GM20431 (cell line): ENCODE measurements around the gene PRDM8.

Experiments
- in situ Hi-C: fragments of 300-500 bp; cut with MseI, MboI; formaldehyde crosslinking; loops from one replicate; pipeline ENCODE4 v1.15.0; 2020; ENCODE audit warnings: low sequenced_read_pairs; ENCODE audit not compliant: unreplicated experiment

The PRDM8 gene

DNA sequence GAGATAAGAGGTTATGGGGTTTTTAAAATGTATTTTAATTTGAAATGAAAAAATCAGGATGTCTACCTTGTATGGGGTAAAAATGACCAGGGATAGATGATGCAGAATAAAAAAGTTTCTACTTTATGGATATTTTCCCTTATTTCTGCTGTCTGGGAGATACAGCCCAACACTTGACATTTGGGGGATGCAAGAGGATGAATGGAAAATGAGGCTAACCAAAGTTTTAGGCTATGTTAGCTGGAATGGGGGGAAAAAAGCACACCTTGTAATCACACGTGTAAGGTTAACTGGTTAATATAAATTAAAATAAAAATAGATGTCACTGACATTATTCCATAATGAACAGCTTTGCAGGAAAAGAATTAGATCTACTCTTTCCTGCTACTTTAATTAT lies 1.1 kb downstream of the PRDM8 start:
- in situ Hi-C loops, result no loop called here

DNA sequence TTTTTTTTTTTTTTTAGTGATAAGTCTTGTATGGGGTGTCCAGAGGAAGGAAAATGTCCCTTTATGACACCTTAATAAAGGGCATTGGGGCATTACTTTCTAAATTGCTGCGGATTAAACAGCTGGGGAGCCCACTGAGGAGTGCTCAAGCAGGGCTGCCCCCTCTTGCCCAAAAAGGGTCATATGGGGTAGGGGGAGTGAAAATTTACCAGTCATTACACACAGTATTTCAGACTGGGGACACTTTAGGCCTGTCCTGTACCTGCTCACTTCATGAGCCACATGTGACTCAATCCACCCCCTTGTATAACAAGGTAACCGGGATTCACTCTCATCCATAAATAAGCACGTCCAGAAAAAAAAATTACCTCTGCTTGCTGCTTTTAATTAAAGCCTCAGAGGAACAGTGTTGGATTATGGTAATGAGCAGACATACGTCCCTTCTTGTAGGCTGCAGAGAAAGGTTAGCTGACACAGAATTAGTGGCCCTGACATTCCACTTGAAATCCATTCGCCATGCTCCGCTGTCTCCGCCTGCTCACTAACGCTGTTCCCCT lies 1.8 kb downstream of the PRDM8 start:
- in situ Hi-C loops, result no loop called here

DNA sequence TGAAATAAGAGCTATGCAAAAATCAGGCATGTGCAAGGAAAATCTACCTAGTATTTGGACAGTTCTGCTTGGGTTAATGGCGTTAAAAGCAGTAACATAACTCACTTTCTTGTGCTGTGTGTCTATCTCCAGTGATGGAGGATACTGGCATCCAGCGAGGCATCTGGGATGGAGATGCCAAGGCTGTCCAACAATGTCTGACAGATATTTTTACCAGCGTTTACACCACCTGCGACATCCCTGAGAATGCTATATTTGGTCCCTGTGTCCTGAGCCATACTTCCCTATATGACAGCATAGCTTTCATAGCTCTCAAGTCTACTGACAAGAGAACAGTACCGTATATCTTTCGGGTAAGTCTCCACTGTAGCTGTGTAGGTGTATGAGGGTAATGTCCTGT lies 2.6 kb downstream of the PRDM8 start:
- in situ Hi-C loops, result loop anchor here (25.0 kb wide), 1 partner anchor 1238 kb away; no protein-coding TSS in a partner anchor

DNA sequence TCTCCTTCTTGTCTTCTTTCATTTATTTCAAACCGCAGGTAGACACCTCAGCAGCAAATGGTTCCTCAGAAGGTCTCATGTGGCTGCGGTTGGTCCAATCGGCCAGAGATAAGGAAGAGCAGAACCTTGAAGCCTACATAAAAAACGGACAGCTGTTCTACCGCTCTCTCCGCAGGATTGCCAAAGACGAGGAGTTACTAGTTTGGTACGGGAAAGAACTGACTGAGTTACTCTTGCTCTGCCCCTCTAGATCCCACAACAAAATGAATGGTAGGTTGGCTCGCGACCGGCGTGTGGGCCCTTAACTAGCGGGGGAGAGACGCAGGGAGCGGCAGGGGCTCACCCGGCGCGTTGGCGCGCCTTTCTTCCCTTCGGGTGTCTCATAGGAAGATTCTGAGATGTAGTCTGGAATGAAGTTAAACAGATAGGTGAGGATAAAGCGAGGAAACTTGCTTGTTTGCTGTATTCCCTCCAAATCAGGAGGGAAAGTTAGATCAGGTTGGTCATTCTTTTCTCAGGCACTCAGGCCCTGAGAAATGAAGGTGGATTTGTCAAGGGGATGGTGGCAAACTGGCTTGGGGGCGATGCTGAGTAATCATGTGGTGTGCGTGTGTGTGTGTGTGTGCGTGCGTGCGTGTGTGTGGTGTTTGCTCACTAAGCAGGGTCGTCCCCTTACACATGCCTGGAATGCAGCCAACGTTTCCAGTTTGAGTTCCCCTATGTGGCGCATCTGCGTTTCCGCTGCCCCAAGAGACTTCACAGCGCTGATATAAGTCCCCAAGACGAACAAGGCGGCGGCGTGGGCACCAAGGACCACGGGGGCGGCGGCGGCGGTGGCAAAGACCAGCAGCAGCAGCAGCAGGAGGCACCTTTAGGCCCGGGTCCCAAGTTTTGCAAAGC lies 4.2 kb downstream of the PRDM8 start:
- in situ Hi-C loops, result loop anchor here (25.0 kb wide), 1 partner anchor 1239 kb away; no protein-coding TSS in a partner anchor

DNA sequence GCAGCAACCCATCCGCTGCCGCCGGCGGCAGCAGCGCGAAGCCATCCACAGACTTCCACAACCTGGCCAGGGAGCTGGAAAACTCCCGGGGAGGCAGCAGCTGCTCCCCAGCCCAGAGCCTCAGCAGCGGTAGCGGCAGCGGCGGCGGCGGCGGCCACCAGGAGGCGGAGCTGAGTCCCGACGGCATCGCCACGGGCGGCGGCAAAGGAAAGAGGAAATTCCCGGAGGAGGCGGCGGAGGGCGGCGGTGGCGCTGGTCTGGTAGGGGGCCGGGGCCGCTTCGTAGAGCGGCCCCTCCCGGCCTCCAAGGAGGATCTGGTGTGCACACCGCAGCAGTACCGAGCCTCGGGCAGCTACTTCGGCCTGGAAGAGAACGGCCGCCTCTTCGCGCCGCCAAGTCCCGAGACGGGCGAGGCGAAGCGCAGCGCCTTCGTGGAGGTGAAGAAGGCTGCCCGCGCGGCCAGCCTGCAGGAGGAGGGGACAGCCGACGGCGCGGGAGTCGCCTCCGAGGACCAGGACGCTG lies 4.9 kb downstream of the PRDM8 start:
- in situ Hi-C loops, result loop anchor here (25.0 kb wide), 1 partner anchor 1240 kb away; no protein-coding TSS in a partner anchor

DNA sequence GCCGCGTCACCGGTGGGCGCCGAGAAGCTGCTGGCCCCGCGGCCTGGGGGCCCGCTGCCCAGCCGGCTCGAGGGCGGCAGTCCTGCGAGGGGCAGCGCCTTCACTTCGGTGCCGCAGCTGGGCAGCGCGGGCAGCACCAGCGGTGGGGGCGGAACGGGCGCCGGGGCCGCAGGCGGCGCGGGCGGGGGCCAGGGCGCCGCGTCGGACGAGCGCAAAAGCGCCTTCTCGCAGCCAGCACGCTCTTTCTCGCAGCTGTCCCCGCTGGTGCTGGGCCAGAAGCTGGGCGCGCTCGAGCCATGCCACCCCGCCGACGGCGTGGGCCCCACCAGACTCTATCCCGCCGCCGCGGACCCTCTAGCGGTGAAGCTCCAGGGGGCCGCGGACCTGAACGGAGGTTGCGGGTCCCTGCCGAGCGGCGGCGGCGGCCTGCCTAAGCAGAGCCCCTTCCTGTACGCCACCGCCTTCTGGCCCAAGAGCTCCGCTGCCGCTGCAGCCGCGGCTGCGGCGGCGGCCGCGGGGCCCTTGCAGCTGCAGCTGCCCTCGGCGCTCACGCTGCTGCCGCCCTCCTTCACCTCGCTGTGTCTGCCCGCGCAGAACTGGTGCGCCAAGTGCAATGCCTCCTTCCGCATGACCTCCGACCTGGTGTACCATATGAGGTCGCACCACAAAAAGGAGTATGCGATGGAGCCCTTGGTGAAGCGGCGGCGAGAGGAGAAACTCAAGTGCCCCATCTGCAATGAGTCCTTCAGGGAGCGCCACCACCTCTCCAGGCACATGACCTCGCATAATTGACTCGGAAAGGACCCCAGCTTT lies 5.6 kb downstream of the PRDM8 start:
- in situ Hi-C loops, result loop anchor here (25.0 kb wide), 1 partner anchor 1241 kb away; no protein-coding TSS in a partner anchor

DNA sequence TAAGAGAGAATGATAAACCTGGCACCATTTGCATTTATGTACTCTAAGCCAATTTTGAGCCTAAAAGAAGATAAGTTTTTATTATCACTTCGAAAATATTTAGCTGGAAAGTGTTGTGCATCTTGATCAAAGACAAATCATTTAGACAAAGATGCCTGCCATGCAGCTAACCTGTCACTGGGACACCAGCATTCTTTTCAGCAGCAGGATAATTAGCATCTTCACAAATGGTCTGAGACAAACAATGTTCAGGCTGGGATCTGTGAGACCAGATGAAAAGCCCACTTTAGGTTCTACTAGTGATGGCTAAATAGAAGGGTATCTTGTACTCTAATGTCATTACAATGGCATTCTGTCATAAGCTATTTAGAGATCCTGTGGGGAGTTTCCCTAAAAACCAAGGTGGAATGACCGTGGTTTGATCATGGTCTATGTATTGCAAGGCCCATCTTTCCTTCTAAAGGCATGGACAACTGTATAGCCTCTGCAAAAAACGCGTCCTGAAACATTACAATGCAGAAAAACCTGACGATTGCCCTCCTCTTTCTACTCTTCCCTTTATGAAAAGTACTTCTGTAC lies 7.2 kb downstream of the PRDM8 start:
- in situ Hi-C loops, result loop anchor here (25.0 kb wide), 1 partner anchor 1242 kb away; no protein-coding TSS in a partner anchor

DNA sequence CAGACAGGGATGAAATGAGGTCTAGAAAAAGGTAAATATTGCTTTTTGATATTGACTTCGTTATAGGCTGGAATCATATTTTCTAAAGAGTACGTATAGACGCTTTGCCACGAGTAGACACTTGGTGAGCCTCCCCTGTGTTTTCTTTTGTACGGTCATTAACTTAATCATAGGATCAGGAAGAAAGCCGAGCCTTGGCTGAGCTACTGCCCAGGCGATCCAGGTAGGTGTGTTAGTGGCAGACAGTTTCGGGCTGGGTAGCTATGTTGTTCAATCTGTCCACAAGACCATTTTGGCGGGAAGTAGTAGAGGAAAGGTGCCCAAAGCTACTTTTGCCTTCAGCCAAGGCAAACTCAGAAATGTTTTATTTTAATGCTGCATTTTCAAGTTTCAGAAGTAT lies 8.8 kb downstream of the PRDM8 start:
- in situ Hi-C loops, result loop anchor here (25.0 kb wide), 1 partner anchor 1244 kb away; no protein-coding TSS in a partner anchor

DNA sequence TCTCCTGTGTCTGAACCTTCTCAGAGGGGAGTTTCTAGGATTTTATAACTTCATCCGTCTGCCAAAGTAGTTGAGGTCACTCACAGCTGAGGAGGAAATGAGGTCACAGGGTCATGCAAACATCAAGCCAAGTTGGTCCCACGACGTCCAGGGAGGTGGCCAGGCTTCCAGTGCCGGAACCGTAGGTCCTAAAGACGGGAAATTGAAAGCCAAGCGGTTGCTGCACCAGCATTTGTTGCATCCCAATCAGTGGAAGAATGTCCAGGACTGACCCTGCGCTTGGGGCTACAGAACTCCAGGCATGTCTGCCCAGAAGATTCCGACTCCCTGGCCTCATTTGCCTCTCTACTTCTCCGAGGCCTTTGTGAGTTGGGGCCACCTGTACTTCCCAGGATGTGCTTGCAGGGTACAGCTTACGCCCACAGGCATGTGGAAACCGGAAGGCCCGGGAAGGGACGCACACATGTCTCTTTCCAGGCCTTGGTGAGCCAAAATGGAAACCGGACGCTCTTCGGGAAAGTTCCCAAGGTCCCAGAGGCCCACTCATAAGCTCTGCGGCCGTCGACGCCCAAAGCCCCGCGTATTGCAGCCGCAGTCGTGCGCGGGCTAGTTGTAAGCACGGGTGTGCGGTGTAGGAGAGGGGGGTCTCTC lies 9.3 kb downstream of the PRDM8 start:
- in situ Hi-C loops, result loop anchor here (25.0 kb wide), 1 partner anchor 1244 kb away; no protein-coding TSS in a partner anchor

DNA sequence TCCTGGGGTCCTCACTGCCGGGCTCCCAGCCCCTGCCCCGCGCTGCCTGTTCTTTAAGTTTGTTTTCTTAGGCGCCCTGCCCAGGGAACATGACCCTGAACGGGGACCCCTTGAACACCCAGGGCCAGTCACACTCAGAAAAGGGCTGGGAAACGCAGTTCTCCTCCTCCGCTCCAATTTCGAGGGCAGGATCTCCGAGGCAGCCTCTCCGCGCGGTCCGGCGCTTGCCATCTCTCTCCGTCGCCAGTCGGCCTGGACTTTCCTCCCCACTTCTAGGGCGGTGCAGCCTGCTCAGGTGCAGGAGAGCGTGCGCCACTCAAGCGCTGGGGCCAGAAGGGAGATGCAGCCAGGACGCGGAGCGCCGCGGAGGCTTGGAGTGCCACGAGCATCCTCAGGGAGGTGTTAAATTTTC lies 9.9 kb downstream of the PRDM8 start:
- in situ Hi-C loops, result loop anchor here (25.0 kb wide), 1 partner anchor 1245 kb away; no protein-coding TSS in a partner anchor

DNA sequence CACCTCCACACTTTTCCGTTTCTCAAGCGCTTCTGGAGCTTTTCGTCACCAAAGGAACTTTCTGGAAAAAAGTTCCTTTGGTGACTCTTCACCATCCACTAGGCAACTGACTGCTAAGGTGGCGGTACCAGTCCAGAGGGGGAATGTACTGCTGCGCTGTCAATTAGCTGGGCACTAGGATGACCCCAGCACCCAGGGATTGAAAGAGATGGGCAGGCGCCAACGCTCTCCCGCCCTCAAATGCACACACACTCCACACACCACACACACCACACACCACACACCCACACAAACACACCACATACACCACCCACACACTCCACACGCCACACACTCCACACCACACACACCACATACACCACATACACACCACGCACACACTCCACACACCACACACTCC lies 10.4 kb downstream of the PRDM8 start:
- in situ Hi-C loops, result loop anchor here (25.0 kb wide), 1 partner anchor 1245 kb away; no protein-coding TSS in a partner anchor

DNA sequence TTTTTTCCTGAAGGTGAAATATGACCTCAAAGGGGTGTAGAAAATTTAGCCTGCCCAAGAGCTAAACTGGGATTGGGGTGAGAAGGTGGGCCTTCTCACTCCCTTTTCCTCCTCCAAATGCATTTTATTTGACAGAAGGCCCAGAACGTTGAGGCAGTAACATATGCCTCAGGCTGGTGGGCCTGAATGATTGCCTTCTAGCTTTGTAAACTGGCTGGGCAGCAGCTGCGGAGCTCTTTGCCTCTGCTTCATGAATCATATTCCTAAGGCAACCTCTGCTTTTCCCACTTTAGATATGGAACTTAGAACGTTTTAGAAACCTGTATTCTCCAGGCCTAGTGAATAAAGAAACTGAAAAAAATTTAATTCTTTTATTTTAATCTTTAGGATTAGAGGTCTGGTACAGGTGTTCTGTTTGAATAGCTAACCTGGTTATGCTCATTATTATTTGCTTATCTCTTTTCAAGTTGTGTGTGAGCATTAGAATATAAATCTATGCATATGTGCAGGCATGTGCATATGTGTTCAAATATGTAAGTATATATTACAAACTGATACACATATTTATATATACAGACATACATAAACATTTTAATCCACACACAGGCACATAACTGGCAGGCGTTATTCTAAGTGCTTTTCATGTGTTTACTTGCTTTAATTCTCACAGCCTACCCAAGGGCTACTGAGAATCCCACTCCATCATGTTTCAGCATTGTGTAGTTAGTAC lies 11.5 kb downstream of the PRDM8 start:
- in situ Hi-C loops, result loop anchor here (25.0 kb wide), 1 partner anchor 1246 kb away; no protein-coding TSS in a partner anchor

DNA sequence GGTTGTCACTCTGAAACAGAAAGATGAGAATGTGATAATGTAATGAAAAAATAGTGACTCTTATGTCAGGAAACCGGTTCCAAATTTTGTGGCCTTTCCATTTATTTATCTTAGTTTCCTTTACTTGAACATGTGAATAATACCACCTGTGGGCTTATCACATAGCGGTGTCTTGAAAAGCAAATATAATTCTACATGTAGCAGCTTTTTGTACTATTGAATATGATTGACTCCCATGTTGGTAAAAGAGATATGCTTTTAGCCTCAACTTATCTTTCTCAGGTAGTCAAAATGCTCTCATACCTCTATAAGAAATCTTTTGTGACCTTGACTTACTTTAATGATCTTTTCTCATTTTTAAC lies 12.0 kb downstream of the PRDM8 start:
- in situ Hi-C loops, result loop anchor here (25.0 kb wide), 1 partner anchor 1247 kb away; no protein-coding TSS in a partner anchor

DNA sequence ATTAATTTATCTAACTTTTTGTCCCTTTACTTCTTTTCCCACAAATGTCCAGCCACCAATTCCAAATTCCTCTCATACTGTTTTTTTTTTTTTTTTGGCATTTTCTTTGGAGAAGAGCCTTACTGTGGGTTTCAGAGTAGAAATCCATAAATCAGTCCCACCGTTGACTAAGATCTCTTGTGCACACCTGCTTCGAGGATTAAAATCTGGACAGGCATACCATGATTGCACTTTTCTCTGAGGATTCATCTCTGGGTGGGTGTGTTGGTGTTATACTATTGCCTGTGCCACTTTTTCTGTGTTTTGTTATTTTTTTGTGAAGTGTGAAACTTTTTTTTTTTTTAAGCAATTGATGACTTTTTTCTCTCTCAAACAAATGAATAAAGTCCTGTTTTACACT lies 13.2 kb downstream of the PRDM8 start:
- in situ Hi-C loops, result loop anchor here (25.0 kb wide), 1 partner anchor 1248 kb away; no protein-coding TSS in a partner anchor

DNA sequence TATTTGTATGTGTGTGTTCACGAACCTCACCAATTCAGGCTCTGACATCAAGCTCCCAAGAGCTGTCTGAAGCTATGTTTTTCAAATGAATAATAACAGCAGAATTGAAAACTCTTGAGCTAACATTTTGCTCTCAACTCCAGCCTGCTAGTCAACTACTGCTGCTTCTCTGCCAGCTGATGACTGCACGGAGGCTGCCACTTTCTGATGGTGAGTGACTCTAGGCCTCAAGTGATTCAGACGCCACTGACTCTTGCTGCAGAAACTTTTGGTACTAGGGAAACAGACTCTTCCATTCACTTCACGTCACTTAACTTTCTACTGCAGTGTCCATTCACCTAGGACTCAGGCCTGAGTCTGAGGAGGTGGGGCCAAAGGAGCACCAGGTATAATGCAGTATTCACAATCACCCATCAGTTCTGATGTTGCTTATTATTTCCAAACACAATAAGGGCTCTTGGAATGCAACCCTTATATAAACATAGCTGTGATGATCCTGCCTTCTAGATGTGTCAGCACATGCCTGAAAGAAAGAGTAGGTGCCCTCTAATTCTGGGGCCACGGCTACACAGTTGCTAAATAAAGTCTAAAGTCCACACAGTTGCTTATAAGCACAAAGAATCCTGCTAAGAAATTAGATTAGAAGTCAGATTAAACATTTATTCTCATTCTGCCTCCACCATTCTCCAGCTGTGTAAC lies 16.0 kb downstream of the PRDM8 start:
- in situ Hi-C loops, result loop anchor here (25.0 kb wide), 1 partner anchor 1251 kb away; no protein-coding TSS in a partner anchor

DNA sequence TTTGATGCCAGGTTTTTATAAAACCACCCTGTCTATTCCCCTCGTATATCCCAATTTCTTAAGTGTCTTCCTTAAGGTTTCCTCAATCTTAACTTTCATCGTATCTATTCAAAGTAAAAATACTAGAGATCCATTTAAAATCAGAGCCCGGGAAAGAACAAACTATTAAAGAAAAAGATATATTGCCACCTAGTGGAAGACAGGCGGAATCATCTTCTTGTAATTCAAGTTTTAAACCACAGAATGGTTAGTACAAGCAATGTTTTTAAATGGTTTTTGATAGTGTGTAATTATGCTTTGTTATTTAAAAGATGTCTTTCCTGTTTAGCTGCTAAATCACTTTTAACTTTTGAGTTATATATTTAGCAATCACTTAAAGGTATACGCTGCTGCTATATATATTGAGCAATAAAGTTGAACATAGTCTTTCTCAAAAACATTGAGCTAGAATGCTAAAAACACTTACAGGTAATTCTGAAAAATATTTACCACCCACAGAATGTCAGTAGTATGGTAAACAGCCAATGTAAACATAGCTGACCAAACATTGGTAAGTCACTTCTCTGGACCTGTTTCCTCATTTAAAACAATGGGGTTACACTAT lies 18.2 kb downstream of the PRDM8 start:
- in situ Hi-C loops, result loop anchor here (25.0 kb wide), 1 partner anchor 1253 kb away; no protein-coding TSS in a partner anchor

DNA sequence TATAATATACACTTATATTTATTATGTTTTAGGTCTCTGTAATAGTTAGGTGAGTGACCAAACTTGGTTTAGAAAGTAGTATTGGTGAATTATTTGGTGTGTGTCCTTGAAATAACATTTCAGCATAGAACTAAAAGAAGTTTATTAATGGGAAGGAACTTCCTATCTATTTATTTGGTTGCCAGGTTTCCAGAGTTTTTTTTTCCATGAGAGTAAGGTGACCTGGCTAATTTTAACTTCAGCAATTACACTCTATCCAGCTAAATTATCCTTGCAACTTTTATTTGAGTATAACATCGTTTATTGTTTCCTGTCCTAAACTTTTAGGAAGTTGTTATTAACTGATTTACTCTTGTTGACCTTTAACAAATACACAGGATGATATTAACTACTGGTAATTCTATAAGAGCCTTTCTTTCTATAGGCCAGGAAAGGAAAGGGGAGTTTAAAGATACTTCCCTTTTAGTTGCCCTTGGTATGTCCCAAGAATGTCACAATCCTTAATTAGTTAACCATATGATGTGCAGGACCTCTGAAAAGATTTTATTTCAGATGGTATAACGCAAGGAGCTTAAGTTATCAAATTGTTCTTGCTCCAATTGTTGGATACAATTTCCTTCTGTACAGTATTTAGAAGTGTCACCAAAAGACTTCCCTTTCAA lies 18.9 kb downstream of the PRDM8 start:
- in situ Hi-C loops, result loop anchor here (25.0 kb wide), 1 partner anchor 1254 kb away; no protein-coding TSS in a partner anchor
